Measurements from ENCODE around the gene BRD2. TPM values are rescaled to one million over a fixed set of nuclear protein-coding genes. Genes with fewer than 3 reads are reported as not detected.

BRD2 gene
- total RNA-seq, 2 experiments from 2014 or later, result 168 to 190 TPM

- Mint-ChIP-seq H3K4me3 (no peak overlapping the region), H3K27ac (no peak overlapping the region), H3K4me1 (ENCODE audit: low read depth) (peaks cover 4% of the 10 kb centered on the region), H3K9me3 (no peaks in the 10 kb centered on the region), H3K27me3 (peaks cover 13% of the 10 kb centered on the region), H3K36me3 (no peaks in the 10 kb centered on the region)
- intact Hi-C loops (cut with micrococcal nuclease), result no loop called here
- POLR2A ChIA-PET, result no interaction called here
- CTCF ChIA-PET, result interaction anchor here (0.6 to 1.4 kb wide), 4 partner anchors 13 to 247 kb away, joined by 3 to 5 read pairs (median 4); no protein-coding TSS in a partner anchor
- DNase-seq, result no peak
Measured at GRCh38 chr6:33001685-33002084, 33.3 kb downstream of the BRD2 start.

GRCh38 chr6:33004940-33005339 lies 36.5 kb downstream of the BRD2 start:
- Mint-ChIP-seq H3K27ac (no peak overlapping the region), H3K27me3 (peaks cover 22% of the 10 kb centered on the region), H3K4me3 (no peak overlapping the region), H3K36me3 (no peaks in the 10 kb centered on the region), H3K4me1 (ENCODE audit: low read depth) (peaks cover 7% of the 10 kb centered on the region), H3K9me3 (no peaks in the 10 kb centered on the region)
- ChIA-PET CTCF (no interaction called here), POLR2A (no interaction called here)
- intact Hi-C loops (cut with micrococcal nuclease), result no loop called here
- DNase-seq, result no peak

GRCh38 chr6:33007831-33008400 lies 39.5 kb downstream of the BRD2 start:
- DNase-seq, result no peak
- peaks cover 3% of the 10 kb centered on the region for H3K4me1 Mint-ChIP-seq (ENCODE audit: low read depth)
- H3K27ac Mint-ChIP-seq, result no peak overlapping the region
- H3K9me3 Mint-ChIP-seq, result no peaks in the 10 kb centered on the region
- H3K4me3 Mint-ChIP-seq, result no peak overlapping the region
- H3K27me3 Mint-ChIP-seq, result peaks cover 18% of the 10 kb centered on the region
- H3K36me3 Mint-ChIP-seq, result no peaks in the 10 kb centered on the region
- CTCF ChIA-PET, result interaction anchor here (1.0 kb wide), 1 partner anchor 241 kb away, joined by 3 read pairs; no protein-coding TSS in a partner anchor
- intact Hi-C loops (cut with micrococcal nuclease), result no loop called here
- POLR2A ChIA-PET, result no interaction called here

- ChIA-PET CTCF (interaction anchor here (0.9 to 1.0 kb wide), 3 partner anchors 24 to 239 kb away, joined by 3 read pairs; no protein-coding TSS in a partner anchor), POLR2A (no interaction called here)
- H3K36me3 Mint-ChIP-seq, result no peaks in the 10 kb centered on the region
- H3K27me3 Mint-ChIP-seq, result peaks cover 23% of the 10 kb centered on the region
- peaks cover 3% of the 10 kb centered on the region for H3K4me1 Mint-ChIP-seq (ENCODE audit: low read depth)
- H3K27ac Mint-ChIP-seq, result no peak within 1 kb of the TSS
- no peaks in the 10 kb centered on the region for H3K9me3 Mint-ChIP-seq
- H3K4me3 Mint-ChIP-seq, result peak within 1 kb of the TSS; percentile 56
- intact Hi-C loops (cut with micrococcal nuclease), result no loop called here
- DNase-seq, result peak; percentile 28
Measured at GRCh38 chr6:33008944-33009861, 40.8 kb downstream of the BRD2 start, which contains the start of gene HLA-DOA. Gene HLA-DOA, minus strand, starts transcription at chr6:33009591.

- no peak overlapping the region for H3K4me3 Mint-ChIP-seq
- ChIA-PET POLR2A (no interaction called here), CTCF (interaction anchor here (0.9 to 1.0 kb wide), 2 partner anchors 8 to 38 kb away, joined by 3 read pairs; no protein-coding TSS in a partner anchor)
- intact Hi-C loops (cut with micrococcal nuclease), result no loop called here
- peaks cover 4% of the 10 kb centered on the region for H3K4me1 Mint-ChIP-seq (ENCODE audit: low read depth)
- no peak for DNase-seq
- no peaks in the 10 kb centered on the region for H3K9me3 Mint-ChIP-seq
- H3K36me3 Mint-ChIP-seq, result no peaks in the 10 kb centered on the region
- H3K27me3 Mint-ChIP-seq, result peaks cover 24% of the 10 kb centered on the region
- H3K27ac Mint-ChIP-seq, result no peak overlapping the region
Measured at GRCh38 chr6:33010356-33010755, 42.0 kb downstream of the BRD2 start.

- Mint-ChIP-seq H3K36me3 (no peaks in the 10 kb centered on the region), H3K9me3 (no peaks in the 10 kb centered on the region), H3K4me3 (no peak overlapping the region), H3K27me3 (peaks cover 23% of the 10 kb centered on the region), H3K27ac (no peak overlapping the region), H3K4me1 (ENCODE audit: low read depth) (peaks cover 8% of the 10 kb centered on the region)
- POLR2A ChIA-PET, result no interaction called here
- no peak for DNase-seq
- CTCF ChIA-PET, result interaction anchor here (0.7 to 3.8 kb wide), 10 partner anchors 10 to 235 kb away, joined by 3 to 22 read pairs (median 4); partner anchors contain the start of genes HLA-DPB1 and TAP2
- intact Hi-C loops (cut with micrococcal nuclease), result loop anchor here (1.0 to 2.0 kb wide), 2 partner anchors 78 to 235 kb away; no protein-coding TSS in a partner anchor
Measured at GRCh38 chr6:33013608-33014007, 45.2 kb downstream of the BRD2 start.

- POLR2A ChIA-PET, result no interaction called here
- intact Hi-C loops (cut with micrococcal nuclease), result loop anchor here (1.0 to 2.0 kb wide), 2 partner anchors 76 to 234 kb away; no protein-coding TSS in a partner anchor
- Mint-ChIP-seq H3K4me1 (ENCODE audit: low read depth) (peaks cover 12% of the 10 kb centered on the region), H3K4me3 (no peak overlapping the region), H3K27me3 (peaks cover 15% of the 10 kb centered on the region), H3K9me3 (no peaks in the 10 kb centered on the region), H3K27ac (no peak overlapping the region), H3K36me3 (no peaks in the 10 kb centered on the region)
- peak; percentile 34 for DNase-seq
- CTCF ChIA-PET, result interaction anchor here (0.7 to 5.3 kb wide), 32 partner anchors 9 to 278 kb away, joined by 3 to 31 read pairs (median 4); partner anchors contain the start of genes HLA-DPA1, HLA-DPB1 and TAP2
Measured at GRCh38 chr6:33014841-33015634, 46.6 kb downstream of the BRD2 start.

- no peaks in the 10 kb centered on the region for H3K36me3 Mint-ChIP-seq
- peaks cover 12% of the 10 kb centered on the region for H3K4me1 Mint-ChIP-seq (ENCODE audit: low read depth)
- ChIA-PET CTCF (interaction anchor here (0.7 to 5.3 kb wide), 16 partner anchors 8 to 233 kb away, joined by 3 to 31 read pairs (median 4); partner anchors contain the start of gene TAP2), POLR2A (no interaction called here)
- H3K4me3 Mint-ChIP-seq, result no peak overlapping the region
- no peak for DNase-seq
- intact Hi-C loops (cut with micrococcal nuclease), result loop anchor here (2.0 kb wide), 1 partner anchor 233 kb away; no protein-coding TSS in a partner anchor
- H3K27ac Mint-ChIP-seq, result no peak overlapping the region
- H3K9me3 Mint-ChIP-seq, result no peaks in the 10 kb centered on the region
- H3K27me3 Mint-ChIP-seq, result peaks cover 12% of the 10 kb centered on the region
Measured at GRCh38 chr6:33015798-33016197, 47.4 kb downstream of the BRD2 start.

- ChIA-PET POLR2A (no interaction called here), CTCF (interaction anchor here (0.7 to 5.3 kb wide), 9 partner anchors 28 to 232 kb away, joined by 3 to 31 read pairs (median 4); partner anchors contain the start of genes HLA-DPB1 and TAP2)
- peaks cover 12% of the 10 kb centered on the region for H3K4me1 Mint-ChIP-seq (ENCODE audit: low read depth)
- intact Hi-C loops (cut with micrococcal nuclease), result no loop called here
- no peak overlapping the region for H3K27ac Mint-ChIP-seq
- no peak for DNase-seq
- H3K9me3 Mint-ChIP-seq, result no peaks in the 10 kb centered on the region
- H3K36me3 Mint-ChIP-seq, result no peaks in the 10 kb centered on the region
- H3K27me3 Mint-ChIP-seq, result peaks cover 12% of the 10 kb centered on the region
- H3K4me3 Mint-ChIP-seq, result no peak overlapping the region
Measured at GRCh38 chr6:33017018-33017417, 48.6 kb downstream of the BRD2 start.

GRCh38 chr6:33017694-33018353 lies 49.4 kb downstream of the BRD2 start:
- DNase-seq, result no peak
- no peak overlapping the region for H3K4me3 Mint-ChIP-seq
- no peak overlapping the region for H3K27ac Mint-ChIP-seq
- ChIA-PET CTCF (interaction anchor here (0.9 to 5.3 kb wide), 3 partner anchors 7 to 107 kb away, joined by 3 to 31 read pairs (median 3); no protein-coding TSS in a partner anchor), POLR2A (no interaction called here)
- H3K9me3 Mint-ChIP-seq, result no peaks in the 10 kb centered on the region
- intact Hi-C loops (cut with micrococcal nuclease), result no loop called here
- peaks cover 12% of the 10 kb centered on the region for H3K4me1 Mint-ChIP-seq (ENCODE audit: low read depth)
- peaks cover 12% of the 10 kb centered on the region for H3K27me3 Mint-ChIP-seq
- no peaks in the 10 kb centered on the region for H3K36me3 Mint-ChIP-seq

- CTCF ChIA-PET, result interaction anchor here (0.9 to 5.3 kb wide), 7 partner anchors 8 to 230 kb away, joined by 3 to 31 read pairs (median 4); no protein-coding TSS in a partner anchor
- Mint-ChIP-seq H3K27me3 (peaks cover 9% of the 10 kb centered on the region), H3K36me3 (no peaks in the 10 kb centered on the region), H3K4me3 (no peak overlapping the region), H3K9me3 (no peaks in the 10 kb centered on the region), H3K4me1 (ENCODE audit: low read depth) (peaks cover 12% of the 10 kb centered on the region), H3K27ac (no peak overlapping the region)
- intact Hi-C loops (cut with micrococcal nuclease), result no loop called here
- DNase-seq, result no peak
- POLR2A ChIA-PET, result no interaction called here
Measured at GRCh38 chr6:33018418-33018817, 50.0 kb downstream of the BRD2 start.

Measured in activated CD4-positive, alpha-beta memory T cell treated with anti-CD3 and anti-CD28 coated beads for 36 hours (primary cell).